Endothelial cell of umbilical vein (primary cell): Measurements from ENCODE around the gene ENOX2. TPM values are rescaled to one million over a fixed set of nuclear protein-coding genes. Genes with fewer than 3 reads are reported as not detected.

Source experiments
- BruUV-seq: library from RNA; stranded (reverse); fragments of 400-500 nt; replicated peaks from 2 replicates; lab custom pipeline; 2021; lab: Mats Ljungman, UMichigan
- CTCF ChIA-PET: fragments of 300-600, 350-600 bp; sonication (Branson Sonifier 250); formaldehyde crosslinking; loops from one replicate; lab custom pipeline; 2021; ENCODE audit warnings: antibody characterized with exemption, inconsistent platforms; lab: Charles Lee
- POLR2A ChIA-PET: fragments of 300-600, 350-600 bp; sonication (Branson Sonifier 250); formaldehyde crosslinking; loops from one replicate; lab custom pipeline; 2021; ENCODE audit warnings: antibody characterized with exemption, inconsistent platforms; lab: Charles Lee
- DNase-seq: peaks from one replicate; pipeline ENCODE4 v3.0.0-alpha.2; 2011; ENCODE audit warnings: low read depth, low spot score
- FAIRE-seq: peaks from 2 replicates; lab custom pipeline; 2011; peaks lifted over from hg19 to GRCh38; lab: Jason Lieb, UNC
- H2AFZ ChIP-seq: 2 replicates; pipeline ENCODE4 v1.6.0; 2012; ENCODE audit warnings: low read depth, low read length, control low read depth, inconsistent platforms
- H3K27ac ChIP-seq: 2 replicates; pipeline ENCODE4 v1.5.1; 2011; ENCODE audit warnings: low read depth, mild to moderate bottlenecking, control low read depth, low read length, moderate library complexity; ENCODE audit not compliant: insufficient read depth
- H3K27me3 ChIP-seq, 2 experiments: 2 replicates each; pipeline versions ENCODE4 v1.6.0 to v1.6.1; 2011; ENCODE audit warnings: low read length in 2 of 2, mixed read lengths in 1 of 2; ENCODE audit not compliant: control insufficient read depth in 2 of 2, insufficient read depth in 2 of 2
- H3K36me3 ChIP-seq, 2 experiments: 2 replicates in 1 of 2; 3 replicates in 1 of 2; pipeline ENCODE4 v1.5.1; 2011; ENCODE audit warnings: low read length in 2 of 2, mild to moderate bottlenecking in 1 of 2, moderate library complexity in 1 of 2; ENCODE audit not compliant: control insufficient read depth in 2 of 2, insufficient read depth in 2 of 2; ENCODE audit errors: extremely low read depth in 1 of 2
- H3K4me1 ChIP-seq: 3 replicates; pipeline ENCODE4 v1.5.1; 2011; ENCODE audit warnings: mild to moderate bottlenecking, low read length; ENCODE audit not compliant: control insufficient read depth, insufficient read depth; ENCODE audit errors: extremely low read depth
- H3K4me2 ChIP-seq: 2 replicates; pipeline ENCODE4 v1.6.1; 2011; ENCODE audit warnings: low read length, control low read depth, mixed read lengths; ENCODE audit not compliant: insufficient read depth
- H3K4me3 ChIP-seq, 3 experiments: fragments of 200-600 bp in 1 of 3; sonication (generic), shearing (Covaris generic) in 1 of 3; replicated peaks in 1 of 3; 2 replicates each; pipeline ENCODE4 v1.5.1; 2011 to 2016; ENCODE audit warnings: control low read depth in 3 of 3, low read length in 3 of 3, mild to moderate bottlenecking in 2 of 3, inconsistent platforms in 1 of 3, low read depth in 1 of 3, moderate library complexity in 1 of 3; ENCODE audit not compliant: insufficient read depth in 1 of 3
- H3K79me2 ChIP-seq: 2 replicates; pipeline ENCODE4 v1.6.0; 2012; ENCODE audit warnings: low read length, inconsistent platforms; ENCODE audit not compliant: control insufficient read depth, insufficient read depth
- H3K9ac ChIP-seq: replicated peaks from 2 replicates; pipeline ENCODE3; 2011; ENCODE audit warnings: low read length, control low read depth; ENCODE audit not compliant: insufficient read depth; ENCODE audit errors: extremely low read depth
- H3K9me1 ChIP-seq: replicated peaks from 3 replicates; pipeline ENCODE4 v1.6.0; 2011; ENCODE audit warnings: mild to moderate bottlenecking, low read length; ENCODE audit not compliant: control insufficient read depth, insufficient read depth; ENCODE audit errors: extremely low read depth
- H3K9me3 ChIP-seq: replicated peaks from 2 replicates; pipeline ENCODE4 v1.5.1; 2012; ENCODE audit warnings: low read length, inconsistent platforms; ENCODE audit not compliant: control insufficient read depth, insufficient read depth
- H4K20me1 ChIP-seq: replicated peaks from 2 replicates; pipeline ENCODE3; 2011; ENCODE audit warnings: mild to moderate bottlenecking, low read length; ENCODE audit not compliant: control insufficient read depth, insufficient read depth; ENCODE audit errors: extremely low read depth
- CTCF ChIP-seq, 2 donors: IDR thresholded peaks; 1 replicate in 1 of 2; 2 replicates in 1 of 2; pipeline ENCODE4 v1.5.1; 2011; ENCODE audit warnings: low read length in 2 of 2, mild to moderate bottlenecking in 2 of 2, moderate library complexity in 2 of 2, control low read depth in 1 of 2, inconsistent platforms in 1 of 2, low read depth in 1 of 2; ENCODE audit not compliant: insufficient read depth in 1 of 2; ENCODE audit errors: extremely low read depth in 1 of 2
- EZH2 ChIP-seq: IDR thresholded peaks from 2 replicates; pipeline ENCODE4 v1.6.1; 2012; ENCODE audit warnings: borderline replicate concordance, low read depth, mild to moderate bottlenecking, moderate library complexity, low read length, inconsistent platforms; ENCODE audit not compliant: severe bottlenecking
- FOS ChIP-seq: IDR thresholded peaks from 2 replicates; pipeline ENCODE4 v1.6.1; 2011; ENCODE audit warnings: mild to moderate bottlenecking, low read length, moderate library complexity, borderline replicate concordance; ENCODE audit not compliant: insufficient read depth
- GATA2 ChIP-seq: IDR thresholded peaks from 2 replicates; pipeline ENCODE4 v1.7.0; 2011; ENCODE audit warnings: low read depth, mild to moderate bottlenecking, moderate library complexity, mixed read lengths, low read length; ENCODE audit not compliant: insufficient read length, insufficient read depth
- JUN ChIP-seq: IDR thresholded peaks from 2 replicates; pipeline ENCODE4 v1.6.1; 2011; ENCODE audit warnings: borderline replicate concordance, low read depth; ENCODE audit not compliant: insufficient read length, insufficient read depth
- MAX ChIP-seq: IDR thresholded peaks from 2 replicates; pipeline ENCODE4 v1.6.1; 2011; ENCODE audit not compliant: insufficient read depth, insufficient read length
- MYC ChIP-seq: IDR thresholded peaks from one replicate; pipeline ENCODE4 v1.6.1; 2011; ENCODE audit warnings: mild to moderate bottlenecking, low read depth, low read length
- POLR2A ChIP-seq: IDR thresholded peaks from 2 replicates; pipeline ENCODE4 v1.6.1; 2012; ENCODE audit warnings: low read depth, mild to moderate bottlenecking, control low read depth, low read length
- POLR2AphosphoS5 ChIP-seq: IDR thresholded peaks from 2 replicates; pipeline ENCODE4 v1.6.1; 2012; ENCODE audit warnings: low read depth, mild to moderate bottlenecking, control low read depth, low read length, moderate library complexity; ENCODE audit not compliant: insufficient read depth
- dilution Hi-C: fragments of 300-500 bp; cut with MboI; formaldehyde crosslinking; loops from one replicate; pipeline ENCODE4 v1.15.0; 2019; ENCODE audit warnings: low sequenced_read_pairs; ENCODE audit not compliant: extremely low pct_ligation_motif_present
- intact Hi-C: fragments of 100-400 bp; cut with micrococcal nuclease; formaldehyde crosslinking; loops from one replicate; pipeline ENCODE4 v1.10.0; 2022
- polyA plus RNA-seq, 4 experiments: library from polyadenylated mRNA; depleted of rRNA in 3 of 4; stranded (reverse) in 3 of 4; unstranded in 1 of 4; fragments of >200 nt; gene quantifications; 2 replicates each; pipeline versions ENCODE4 v1.2.1 to v1.2.3, GENCODE V29; 2011 to 2012; ENCODE audit warnings: missing spikeins in 1 of 4
- total RNA-seq: library from RNA; stranded (reverse); gene quantifications from 2 replicates; pipeline ENCODE4 v1.2.3, GENCODE V29; 2021

ENOX2 gene
- total and polyA plus RNA-seq, 2 donors (not counting 3 experiments of a cell fraction or from before 2014, with no cell fraction given) = 5.5 to 13.1 TPM

- Histone ChIP-seq H4K20me1 (no peaks in the 10 kb centered on the region), H3K4me2 (no peak overlapping the region), H3K36me3 (no peaks in the 10 kb centered on the region), H3K79me2 (no peaks in the 10 kb centered on the region), H2AFZ (no peak overlapping the region), H3K4me1 (no peaks in the 10 kb centered on the region), H3K9me3 (no peaks in the 10 kb centered on the region), H3K27ac (no peak overlapping the region), H3K9ac (no peak overlapping the region), H3K9me1 (no peaks in the 10 kb centered on the region), H3K27me3 (no peaks in the 10 kb centered on the region), H3K4me3 (no peak overlapping the region)
- CTCF ChIA-PET = no interaction called here
- DNase-seq = no peak
- FAIRE-seq = no peak
- dilution Hi-C loops (no loop called here), intact Hi-C loops (no loop called here)
- no TSS peak for BruUV-seq
- TF ChIP-seq POLR2AphosphoS5 (no peak), GATA2 (no peak), EZH2 (no peak), MYC (no peak), FOS (no peak), JUN (no peak), CTCF (IDR thresholded peaks at IDR 0.05; ENCODE audit: extremely low read depth in 1 of 2, insufficient read depth in 1 of 2, low read depth in 1 of 2, low read length in 2 of 2) (no peak), POLR2A (no peak), MAX (no peak)
- POLR2A ChIA-PET = no interaction called here
Observed at GRCh38 chrX:130649738-130650137, 253.3 kb downstream of the ENOX2 start.
